ELF-1 (cell line): Measurements from ENCODE around the gene ABCA6.
"Not testable (repeated sequence)": the region's sequence is repeated elsewhere in the genome, so short reads cannot be mapped to it uniquely, and the experiment has no call there.

ENCODE experiments used
- DNase-seq: peaks from one replicate; pipeline ENCODE4 v3.0.0-alpha.2; 2016; ENCODE audit warnings: low read depth, low spot score

Gene ABCA6, protein sequence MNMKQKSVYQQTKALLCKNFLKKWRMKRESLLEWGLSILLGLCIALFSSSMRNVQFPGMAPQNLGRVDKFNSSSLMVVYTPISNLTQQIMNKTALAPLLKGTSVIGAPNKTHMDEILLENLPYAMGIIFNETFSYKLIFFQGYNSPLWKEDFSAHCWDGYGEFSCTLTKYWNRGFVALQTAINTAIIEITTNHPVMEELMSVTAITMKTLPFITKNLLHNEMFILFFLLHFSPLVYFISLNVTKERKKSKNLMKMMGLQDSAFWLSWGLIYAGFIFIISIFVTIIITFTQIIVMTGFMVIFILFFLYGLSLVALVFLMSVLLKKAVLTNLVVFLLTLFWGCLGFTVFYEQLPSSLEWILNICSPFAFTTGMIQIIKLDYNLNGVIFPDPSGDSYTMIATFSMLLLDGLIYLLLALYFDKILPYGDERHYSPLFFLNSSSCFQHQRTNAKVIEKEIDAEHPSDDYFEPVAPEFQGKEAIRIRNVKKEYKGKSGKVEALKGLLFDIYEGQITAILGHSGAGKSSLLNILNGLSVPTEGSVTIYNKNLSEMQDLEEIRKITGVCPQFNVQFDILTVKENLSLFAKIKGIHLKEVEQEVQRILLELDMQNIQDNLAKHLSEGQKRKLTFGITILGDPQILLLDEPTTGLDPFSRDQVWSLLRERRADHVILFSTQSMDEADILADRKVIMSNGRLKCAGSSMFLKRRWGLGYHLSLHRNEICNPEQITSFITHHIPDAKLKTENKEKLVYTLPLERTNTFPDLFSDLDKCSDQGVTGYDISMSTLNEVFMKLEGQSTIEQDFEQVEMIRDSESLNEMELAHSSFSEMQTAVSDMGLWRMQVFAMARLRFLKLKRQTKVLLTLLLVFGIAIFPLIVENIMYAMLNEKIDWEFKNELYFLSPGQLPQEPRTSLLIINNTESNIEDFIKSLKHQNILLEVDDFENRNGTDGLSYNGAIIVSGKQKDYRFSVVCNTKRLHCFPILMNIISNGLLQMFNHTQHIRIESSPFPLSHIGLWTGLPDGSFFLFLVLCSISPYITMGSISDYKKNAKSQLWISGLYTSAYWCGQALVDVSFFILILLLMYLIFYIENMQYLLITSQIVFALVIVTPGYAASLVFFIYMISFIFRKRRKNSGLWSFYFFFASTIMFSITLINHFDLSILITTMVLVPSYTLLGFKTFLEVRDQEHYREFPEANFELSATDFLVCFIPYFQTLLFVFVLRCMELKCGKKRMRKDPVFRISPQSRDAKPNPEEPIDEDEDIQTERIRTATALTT (N-terminal part only)

DNA sequence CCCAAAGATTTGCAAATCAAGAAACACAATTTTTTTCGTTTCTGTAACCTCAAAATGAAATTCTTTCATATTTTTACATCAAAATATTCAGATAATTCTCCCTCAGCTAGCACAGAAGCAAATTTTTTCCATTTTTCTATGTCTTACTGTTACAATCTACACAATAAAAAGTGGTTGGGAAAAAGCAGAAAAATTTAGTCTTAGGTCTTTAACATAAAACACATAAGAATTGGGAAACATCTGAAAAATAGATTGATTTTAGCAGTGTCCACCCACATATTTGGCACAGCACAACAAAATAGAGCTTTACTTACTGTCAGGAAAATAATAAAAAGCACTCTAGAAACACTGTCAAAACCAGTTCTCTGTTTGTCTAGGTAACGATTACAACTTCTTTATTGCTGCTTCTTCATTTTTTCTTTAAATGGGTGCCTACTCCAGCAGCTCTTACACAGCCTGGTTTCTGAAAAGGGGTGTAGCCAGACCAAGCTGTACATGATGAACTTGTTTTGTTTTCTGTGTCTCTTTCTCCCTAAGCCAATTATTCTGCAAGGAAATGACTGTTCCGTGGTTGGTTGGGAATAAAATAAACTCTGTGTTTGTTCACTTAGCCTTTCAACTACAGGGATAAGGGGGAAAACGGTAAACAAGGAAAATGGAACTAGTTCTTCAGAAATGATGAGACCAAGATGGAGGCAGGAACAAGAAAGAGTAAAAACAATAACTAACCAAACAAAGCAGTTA is at the start of gene ABCA6:
Gene ABCA6 (minus strand): TSS at position 465 of the 744 bp plus-strand sequence. CDS start 1,192 bp downstream, outside the sequence.
- no peak for DNase-seq

GRCh38 chr17:69188796-69189195 is 47.1 kb upstream of the ABCA6 start:
- DNase-seq, result no peak

DNA sequence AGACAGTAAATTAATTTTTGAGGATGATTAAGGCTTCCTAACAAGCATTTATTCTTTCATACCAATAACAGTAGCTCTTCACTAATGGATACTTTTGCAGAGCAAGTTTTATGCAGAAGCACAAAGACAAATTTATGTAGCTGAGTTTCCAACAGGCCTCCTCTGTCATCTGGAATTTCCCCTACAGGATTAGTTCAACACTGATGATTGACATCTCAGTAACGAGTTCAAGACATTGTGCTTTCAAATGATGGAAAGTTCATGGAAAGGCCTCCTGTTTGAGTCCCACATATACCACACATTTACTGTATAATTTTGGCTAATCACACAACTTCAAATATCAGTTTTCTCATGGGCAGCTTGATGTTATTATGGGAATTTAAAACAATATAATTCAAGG is 46.4 kb upstream of the ABCA6 start:
- DNase-seq, result no peak

DNA sequence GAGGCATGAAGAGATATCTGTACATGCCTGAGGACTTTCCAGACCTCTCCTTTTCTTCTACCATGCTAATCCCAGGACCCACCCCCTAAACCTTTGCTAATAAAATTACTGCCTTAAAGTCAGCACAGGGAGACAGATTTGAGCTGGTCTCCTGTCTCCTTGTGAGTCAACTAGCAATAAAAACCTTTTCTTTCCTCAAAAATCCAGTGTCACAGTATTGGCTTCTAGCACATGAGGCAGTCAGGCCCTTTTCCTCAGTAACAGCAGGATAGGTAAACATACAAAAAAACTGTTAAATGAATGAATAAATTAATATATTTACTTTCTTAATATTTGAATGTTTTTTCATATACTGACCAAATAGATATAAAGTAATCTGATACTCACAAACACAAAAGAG is 45.6 kb upstream of the ABCA6 start:
- DNase-seq, result no peak

DNA sequence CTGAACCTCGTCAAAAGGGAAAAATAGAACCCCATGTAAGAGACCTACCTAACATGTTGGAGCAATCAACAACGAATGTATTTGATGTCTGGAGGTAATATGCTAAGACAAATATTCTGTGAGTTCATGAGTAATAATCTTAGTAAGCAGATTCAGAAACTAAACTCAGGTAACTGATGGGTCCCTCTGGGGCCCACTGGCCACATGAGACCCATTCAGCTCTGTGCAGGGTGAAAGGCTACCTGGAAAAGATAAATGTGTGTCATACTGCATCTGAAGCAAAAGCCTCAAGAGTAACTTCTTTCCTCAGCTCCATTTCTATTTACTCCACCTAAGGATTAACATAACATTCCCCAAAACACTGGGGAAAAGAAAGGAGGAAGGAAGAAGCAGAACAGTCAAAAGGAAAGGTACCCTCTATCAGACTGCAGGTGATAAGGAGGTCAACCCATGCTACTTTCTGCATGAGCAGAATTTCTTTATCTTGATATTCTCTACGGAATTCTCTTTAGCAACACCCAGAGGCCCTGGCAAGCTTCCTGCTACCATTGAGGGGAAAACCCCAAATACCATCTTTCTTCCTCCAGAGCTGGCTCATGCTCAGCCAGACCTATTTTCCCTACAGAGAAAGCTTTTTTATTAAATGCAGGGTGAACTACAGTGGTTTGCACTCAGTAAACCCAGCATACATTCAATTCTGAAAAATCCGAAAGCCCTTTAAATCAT is 37.7 kb upstream of the ABCA6 start:
- no peak for DNase-seq

DNA sequence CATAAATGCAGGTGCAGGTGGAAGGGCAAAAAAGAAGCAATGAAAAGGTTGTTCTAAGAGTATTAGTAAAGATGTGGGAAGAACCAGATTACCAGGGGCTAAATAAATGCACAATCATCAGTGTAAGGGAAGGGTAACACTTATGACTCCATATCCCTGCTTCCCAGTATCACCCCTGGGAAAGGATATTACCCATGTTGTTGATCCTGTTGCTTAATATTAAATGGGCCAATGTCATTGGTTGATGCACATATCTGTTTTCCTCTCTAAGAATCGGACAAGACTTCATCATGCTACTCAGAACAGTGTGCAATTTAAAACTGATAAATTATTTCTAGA is 34.7 kb upstream of the ABCA6 start:
- DNase-seq, result no peak

DNA sequence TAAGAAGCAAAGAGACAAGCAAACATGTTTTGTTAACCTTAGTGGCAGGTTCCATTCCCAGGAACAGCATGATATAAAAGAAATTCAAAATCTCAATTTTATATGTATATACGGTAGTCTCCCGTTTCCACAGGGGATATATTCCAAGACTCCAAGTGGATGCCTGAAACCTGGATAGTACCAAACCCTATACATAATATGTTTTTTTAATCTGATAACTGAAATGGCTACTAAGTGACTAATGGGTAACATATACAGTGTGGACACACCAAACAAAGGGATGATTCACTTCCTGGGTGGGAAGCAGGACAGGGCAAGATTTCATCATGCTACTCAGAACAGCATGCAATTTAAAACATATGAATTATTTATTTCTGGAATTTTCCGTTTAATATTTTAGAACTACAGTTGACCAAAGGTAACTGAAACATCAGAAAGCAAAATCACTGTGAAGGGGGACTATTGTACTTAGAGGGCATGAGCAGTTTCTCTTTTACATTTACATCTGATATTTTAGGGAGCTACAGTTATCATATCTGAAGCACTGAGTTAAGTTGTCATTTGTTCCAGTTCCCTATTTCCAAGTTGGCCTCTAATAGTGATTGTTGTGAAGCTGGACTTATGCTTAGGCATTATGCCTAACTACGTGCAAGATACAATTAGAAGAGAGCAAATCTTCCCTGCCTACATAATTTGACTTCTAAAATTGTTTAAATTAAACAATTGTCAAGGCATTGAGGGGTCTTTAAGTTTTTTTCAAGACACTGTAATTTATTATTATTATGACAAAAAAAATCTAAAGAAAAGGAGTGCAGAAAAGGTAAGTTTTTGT is 34.1 kb upstream of the ABCA6 start:
- no peak for DNase-seq

- no peak for DNase-seq
Measured at GRCh38 chr17:69175262-69175624, 33.5 kb upstream of the ABCA6 start.

GRCh38 chr17:69173118-69173517 is 31.4 kb upstream of the ABCA6 start:
- DNase-seq, result no peak

DNA sequence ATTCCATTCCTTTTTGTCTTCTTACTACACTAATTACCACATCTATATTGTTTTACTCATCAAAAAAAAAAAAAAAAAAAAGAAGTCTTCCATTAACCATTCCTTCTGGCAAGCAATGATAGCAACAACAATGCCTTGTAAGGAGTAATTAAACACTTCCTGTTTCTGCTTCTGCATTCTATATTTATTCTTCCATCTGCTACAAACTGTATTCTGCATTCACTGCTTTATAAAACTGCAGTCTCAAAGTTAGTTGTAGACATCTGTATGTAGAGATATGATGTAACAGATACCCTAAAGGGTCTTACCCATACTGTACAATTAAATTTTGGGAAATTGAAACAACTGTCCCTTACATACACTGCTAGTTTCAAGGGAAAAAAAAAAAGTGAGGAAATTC is 28.7 kb upstream of the ABCA6 start:
- no peak for DNase-seq

DNA sequence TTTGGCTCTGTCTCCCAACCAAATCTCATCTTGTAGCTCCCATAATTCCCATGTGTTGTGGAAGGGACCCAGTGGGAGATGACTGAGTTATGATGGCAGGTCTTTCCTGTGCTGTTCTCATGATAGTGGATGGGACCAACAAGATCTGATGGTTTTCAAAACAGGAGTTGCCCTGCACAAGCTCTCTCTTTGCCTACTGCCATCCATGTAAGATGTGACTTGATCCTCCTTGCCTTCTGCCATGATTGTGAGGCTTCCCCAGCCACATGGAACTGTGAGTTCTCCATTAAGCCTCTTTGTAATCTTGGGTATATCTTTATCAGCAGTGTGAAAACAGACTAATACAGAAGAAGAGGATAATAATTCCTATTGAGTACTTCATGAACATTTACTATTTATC is 26.9 kb upstream of the ABCA6 start:
- not testable (repeated sequence) for DNase-seq

GRCh38 chr17:69166957-69167356 is 25.3 kb upstream of the ABCA6 start:
- DNase-seq, result no peak

- DNase-seq, result no peak
Measured at GRCh38 chr17:69164206-69164605, 22.5 kb upstream of the ABCA6 start.

GRCh38 chr17:69159418-69159817 is 17.7 kb upstream of the ABCA6 start:
- no peak for DNase-seq

GRCh38 chr17:69154267-69154666 is 12.6 kb upstream of the ABCA6 start:
- DNase-seq, result no peak

- no peak for DNase-seq
Measured at GRCh38 chr17:69150333-69150732, 8.6 kb upstream of the ABCA6 start.

- no peak for DNase-seq
Measured at GRCh38 chr17:69147460-69147859, 5.8 kb upstream of the ABCA6 start.

DNA sequence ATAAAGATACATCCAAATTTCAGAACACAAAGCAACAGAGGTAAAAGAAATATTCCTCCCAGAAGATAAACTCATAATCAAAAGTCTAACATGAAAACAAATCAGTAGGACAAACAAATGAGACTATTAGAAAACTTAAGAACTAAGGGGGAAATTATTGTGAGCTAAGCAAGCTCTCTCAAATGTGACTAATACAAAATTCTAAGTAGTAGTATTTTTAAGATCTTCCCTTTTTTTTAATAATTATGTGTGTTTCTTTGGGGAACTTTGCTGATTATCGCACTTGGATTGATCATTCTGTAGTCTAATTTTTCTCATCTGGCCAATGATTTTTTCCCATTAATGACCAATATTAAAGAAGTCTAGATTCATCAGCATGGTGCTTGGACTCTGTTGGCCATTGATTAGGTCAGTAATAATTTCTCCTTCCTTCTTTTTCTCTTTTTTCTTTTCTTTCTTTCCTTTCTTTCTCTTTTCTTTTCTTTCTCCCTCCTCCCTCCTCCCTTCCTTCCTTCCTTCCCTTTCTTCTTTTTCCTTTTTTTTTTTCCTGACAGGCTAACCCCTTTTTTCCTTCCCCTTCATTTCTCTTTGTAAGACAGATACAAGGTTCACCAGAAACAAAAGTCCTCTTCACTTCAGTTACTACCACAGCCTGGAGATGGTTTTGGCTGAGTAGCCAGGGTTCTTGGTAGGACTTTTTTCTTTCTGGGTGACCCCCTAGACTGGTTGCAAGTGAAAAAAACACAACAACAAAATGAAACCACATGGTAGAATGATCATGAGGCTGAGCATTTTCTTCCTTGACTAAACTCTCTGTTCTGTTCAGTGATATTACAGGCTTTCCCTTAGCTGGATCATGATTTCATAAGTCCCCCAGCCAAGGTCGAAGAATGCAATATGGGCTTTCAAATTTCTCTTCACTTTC is 2.9 kb upstream of the ABCA6 start:
- no peak for DNase-seq
